OCI-LY1 (cell line): ENCODE data around the gene IFT25.

Experiments used
- EZH2 ChIP-seq: fragments of 200-600 bp; sonication (generic), shearing (Covaris generic); IDR thresholded peaks from 2 replicates; pipeline ENCODE4 v1.8.0; 2017; ENCODE audit warnings: borderline replicate concordance, mixed run types, mild to moderate bottlenecking, antibody characterized with exemption, low read length, moderate library complexity, mixed read lengths
- TF ChIP-seq, protein P1 (sequence below): fragments of 200-600 bp; sonication (generic), shearing (Covaris generic); IDR thresholded peaks from 2 replicates; pipeline ENCODE4 v1.5.1; 2017; ENCODE audit warnings: mild to moderate bottlenecking, antibody characterized with exemption, low read length, moderate library complexity, mixed read lengths

DNA sequence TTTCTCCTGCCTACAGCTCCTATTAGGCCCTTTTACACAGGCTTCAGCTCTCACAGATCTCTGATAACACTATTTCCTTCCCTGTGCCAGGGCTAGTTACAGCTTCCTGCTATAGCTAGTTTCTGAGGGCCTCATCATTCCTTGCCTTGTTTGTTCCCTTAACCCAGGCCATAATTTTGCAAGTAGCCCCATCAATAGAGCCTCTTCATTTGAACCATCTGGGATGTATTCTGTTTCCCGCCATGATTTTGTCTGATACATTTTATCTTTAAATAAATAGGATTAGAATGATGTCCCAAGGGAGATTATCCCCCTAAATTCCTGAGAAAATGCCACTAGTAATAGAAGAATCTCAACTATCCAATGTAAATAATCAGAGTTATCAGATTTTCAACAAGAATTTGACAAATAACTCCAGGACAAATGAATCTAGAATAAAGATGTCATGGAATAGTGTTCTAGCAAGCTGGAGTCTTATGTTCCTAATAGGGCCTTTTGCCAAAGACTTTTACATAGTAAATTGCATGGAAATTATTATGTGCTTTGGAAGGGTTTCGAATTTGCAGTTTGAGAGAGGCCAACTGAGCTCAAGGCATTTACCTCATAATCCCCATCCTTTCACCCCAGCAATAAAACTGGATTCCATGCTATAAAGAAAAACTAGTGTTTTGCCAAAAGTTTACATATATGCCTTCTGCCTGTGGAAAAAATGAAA is 16.1 kb downstream of the IFT25 start:
- TF ChIP-seq, protein P1, sequence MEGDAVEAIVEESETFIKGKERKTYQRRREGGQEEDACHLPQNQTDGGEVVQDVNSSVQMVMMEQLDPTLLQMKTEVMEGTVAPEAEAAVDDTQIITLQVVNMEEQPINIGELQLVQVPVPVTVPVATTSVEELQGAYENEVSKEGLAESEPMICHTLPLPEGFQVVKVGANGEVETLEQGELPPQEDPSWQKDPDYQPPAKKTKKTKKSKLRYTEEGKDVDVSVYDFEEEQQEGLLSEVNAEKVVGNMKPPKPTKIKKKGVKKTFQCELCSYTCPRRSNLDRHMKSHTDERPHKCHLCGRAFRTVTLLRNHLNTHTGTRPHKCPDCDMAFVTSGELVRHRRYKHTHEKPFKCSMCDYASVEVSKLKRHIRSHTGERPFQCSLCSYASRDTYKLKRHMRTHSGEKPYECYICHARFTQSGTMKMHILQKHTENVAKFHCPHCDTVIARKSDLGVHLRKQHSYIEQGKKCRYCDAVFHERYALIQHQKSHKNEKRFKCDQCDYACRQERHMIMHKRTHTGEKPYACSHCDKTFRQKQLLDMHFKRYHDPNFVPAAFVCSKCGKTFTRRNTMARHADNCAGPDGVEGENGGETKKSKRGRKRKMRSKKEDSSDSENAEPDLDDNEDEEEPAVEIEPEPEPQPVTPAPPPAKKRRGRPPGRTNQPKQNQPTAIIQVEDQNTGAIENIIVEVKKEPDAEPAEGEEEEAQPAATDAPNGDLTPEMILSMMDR: no peak
- TF ChIP-seq EZH2: no peak
